Testis (tissue), 2 donors: Measurements from ENCODE around the gene IGF1R.

Experiments
- CTCF ChIP-seq, 3 experiments: fragments of 450-650 bp in 2 of 3; fragments of 200-600 bp in 1 of 3; sonication (generic) in 1 of 3; IDR thresholded peaks; one replicate each; pipeline ENCODE4 v1.5.1; 2016 to 2019; ENCODE audit warnings: antibody characterized with exemption in 3 of 3, mild to moderate bottlenecking in 2 of 3, moderate library complexity in 1 of 3
- POLR2A ChIP-seq: fragments of 450-650 bp; IDR thresholded peaks from one replicate; pipeline ENCODE4 v1.6.1; 2017; ENCODE audit warnings: antibody characterized with exemption, mild to moderate bottlenecking, moderate library complexity

- TF ChIP-seq POLR2A: no peak
- no peak for TF ChIP-seq CTCF (IDR thresholded peaks at IDR 0.05)
Observed at GRCh38 chr15:98751767-98752166, 103.4 kb downstream of the IGF1R start.
